Ishikawa (cell line): ENCODE measurements around the gene TTLL13.

Experiments
- CREB1 ChIP-seq: IDR thresholded peaks from 2 replicates; pipeline ENCODE4 v1.6.1; 2012; ENCODE audit warnings: low read depth
- EGR1 ChIP-seq: IDR thresholded peaks from 2 replicates; pipeline ENCODE4 v1.6.1; 2012
- EP300 ChIP-seq: IDR thresholded peaks from 2 replicates; pipeline ENCODE4 v1.6.1; 2012; ENCODE audit warnings: borderline replicate concordance
- FOXM1 ChIP-seq: IDR thresholded peaks from 2 replicates; pipeline ENCODE4 v1.6.1; 2012; ENCODE audit warnings: low read depth, borderline replicate concordance
- RAD21 ChIP-seq: IDR thresholded peaks from 2 replicates; pipeline ENCODE4 v1.6.1; 2012; ENCODE audit warnings: low read depth
- REST ChIP-seq: IDR thresholded peaks from 2 replicates; pipeline ENCODE4 v1.6.1; 2012; ENCODE audit warnings: low read depth, mild to moderate bottlenecking
- TAF1 ChIP-seq: IDR thresholded peaks from 2 replicates; pipeline ENCODE4 v1.6.1; 2012; ENCODE audit warnings: low read depth, mild to moderate bottlenecking
- TCF12 ChIP-seq: IDR thresholded peaks from 2 replicates; pipeline ENCODE4 v1.6.1; 2012; ENCODE audit warnings: low read depth
- TEAD4 ChIP-seq: IDR thresholded peaks from 2 replicates; pipeline ENCODE4 v1.6.1; 2012
- YY1 ChIP-seq: IDR thresholded peaks from 2 replicates; pipeline ENCODE4 v1.6.1; 2012; ENCODE audit warnings: low read depth

- TF ChIP-seq YY1 (no peak), TAF1 (no peak), REST (no peak), CREB1 (no peak), TEAD4 (no peak), EP300 (no peak), EGR1 (no peak), RAD21 (no peak), FOXM1 (no peak), TCF12 (no peak)
Observed at GRCh38 chr15:90201944-90202375, 47.4 kb upstream of the TTLL13 start.
